ENCODE data around the gene CASTOR1.
"Not testable (repeated sequence)": the region's sequence is repeated elsewhere in the genome, so short reads cannot be mapped to it uniquely, and the experiment has no call there.

CASTOR1 gene

GRCh38 chr22:30289141-30289979 lies at the start of gene CASTOR1:
TSS of gene CASTOR1 (minus strand) at chr22:30289505. CDS start at chr22:30289497, 8 bp downstream.
- peak; percentile 81 to 83 for DNase-seq

GRCh38 chr22:30338802-30339201 lies 49.5 kb upstream of the CASTOR1 start:
- DNase-seq: no peak

DNA sequence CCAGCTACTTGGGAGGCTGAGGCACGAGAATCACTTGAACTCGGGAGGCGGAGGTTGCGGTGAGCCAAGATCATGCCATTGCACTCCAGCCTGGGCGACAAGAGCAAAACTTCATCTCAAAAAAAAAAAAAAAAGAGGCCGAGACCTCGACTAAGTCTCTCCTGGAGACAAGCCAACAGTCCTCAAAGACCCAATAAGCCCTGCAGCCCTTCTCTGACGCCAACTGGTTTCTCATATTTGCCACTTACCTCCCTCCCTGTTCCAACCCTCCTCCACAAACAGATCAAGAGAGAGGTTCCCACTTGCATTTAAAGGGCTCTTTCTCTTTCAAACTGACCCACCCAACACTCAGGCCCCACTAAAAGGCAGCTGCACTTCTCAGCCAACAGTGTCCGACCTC lies 49.0 kb upstream of the CASTOR1 start:
- not testable (repeated sequence) for DNase-seq

DNA sequence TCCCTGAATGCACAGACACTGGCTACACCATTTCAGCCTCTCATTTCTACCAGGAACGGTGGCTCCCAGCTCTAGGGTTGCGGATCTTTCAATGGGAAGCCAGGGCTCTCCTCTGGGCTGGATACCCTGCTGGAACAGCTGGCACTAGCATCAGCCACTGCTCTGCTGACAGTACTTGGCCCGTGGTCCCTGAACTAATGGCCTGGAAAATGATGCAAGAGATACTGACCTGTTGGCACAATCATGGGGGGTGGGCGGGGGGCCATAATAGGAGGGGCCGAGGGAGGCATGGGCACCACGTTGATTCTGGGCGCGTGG lies 48.1 kb upstream of the CASTOR1 start:
- DNase-seq: no peak

- no peak for DNase-seq
Observed at GRCh38 chr22:30336752-30337460, 47.6 kb upstream of the CASTOR1 start.

DNA sequence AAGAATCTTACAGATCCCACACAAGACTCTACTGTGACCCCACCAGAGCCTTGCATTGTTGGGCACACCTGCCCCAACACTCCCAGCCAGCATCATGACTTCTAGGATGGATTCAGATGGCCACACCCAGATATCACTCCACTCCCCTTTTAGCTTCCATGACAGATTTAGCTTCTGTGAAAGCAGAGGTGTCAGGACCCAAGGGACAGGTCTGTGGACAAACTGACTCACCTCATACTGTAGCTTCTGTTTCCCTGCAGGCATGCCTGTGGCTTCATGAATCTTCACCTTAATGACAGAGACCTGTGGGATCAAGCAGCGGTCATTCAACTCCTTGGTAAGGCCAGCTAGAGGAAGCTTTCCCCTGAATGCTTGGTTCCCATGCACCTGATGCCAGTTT lies 45.9 kb upstream of the CASTOR1 start:
- no peak for DNase-seq

DNA sequence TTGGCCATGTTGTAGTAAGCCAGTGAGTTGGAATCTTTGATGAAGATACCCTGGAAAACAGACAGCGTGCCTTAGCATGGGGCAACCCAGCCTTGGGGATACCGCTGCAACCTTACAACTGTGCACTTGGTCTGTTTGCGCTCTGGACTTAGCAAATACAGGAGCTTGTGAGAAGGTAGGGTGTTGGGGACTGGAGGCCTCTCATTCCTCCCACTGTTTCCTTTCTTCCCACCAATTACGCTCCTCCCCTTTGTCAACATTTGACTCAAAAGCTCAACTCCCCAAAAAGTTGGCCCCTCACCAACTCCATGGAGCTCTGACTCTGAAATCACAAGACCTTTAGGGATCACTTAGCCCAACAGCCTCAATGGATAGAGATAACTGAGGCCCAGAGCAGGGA lies 45.3 kb upstream of the CASTOR1 start:
- DNase-seq: no peak

DNA sequence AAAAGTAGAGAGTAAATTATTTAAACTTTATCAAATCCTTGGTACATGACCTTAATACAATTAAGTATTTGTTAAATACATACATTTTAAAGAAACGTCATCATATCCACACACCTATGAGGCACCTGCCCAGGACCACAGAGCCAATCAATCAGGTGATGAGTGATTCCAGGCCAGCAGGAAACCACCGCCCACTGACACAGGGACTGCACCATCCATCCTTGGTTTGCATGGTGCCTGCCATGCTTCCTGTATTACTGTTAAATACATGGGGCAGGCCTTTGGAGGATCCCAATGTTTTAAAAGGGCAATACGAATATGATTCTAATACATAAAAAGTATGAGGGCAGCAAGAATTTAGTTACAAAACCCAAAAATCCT lies 44.4 kb upstream of the CASTOR1 start:
- DNase-seq: no peak

- DNase-seq: no peak
Observed at GRCh38 chr22:30332994-30333706, 43.8 kb upstream of the CASTOR1 start.

DNA sequence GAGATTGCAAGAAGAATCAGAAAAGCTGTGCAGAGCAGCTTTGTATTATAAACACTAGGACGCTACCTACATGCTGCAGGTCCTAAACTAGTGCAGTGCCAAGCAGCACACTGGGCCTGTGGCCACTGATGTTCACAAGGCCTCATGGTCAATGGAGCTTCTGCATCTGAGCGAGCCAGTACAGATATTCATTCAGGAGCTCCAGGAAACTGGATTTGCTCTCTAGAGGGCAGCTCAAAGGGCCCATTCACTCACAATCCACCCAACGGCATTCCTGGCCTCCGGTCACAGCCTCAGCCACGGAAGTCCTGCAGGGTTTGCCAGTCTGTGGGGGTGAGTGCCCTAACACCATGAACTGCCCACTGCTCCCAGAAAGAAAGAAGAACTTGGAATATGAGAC lies 43.2 kb upstream of the CASTOR1 start:
- no peak for DNase-seq

DNA sequence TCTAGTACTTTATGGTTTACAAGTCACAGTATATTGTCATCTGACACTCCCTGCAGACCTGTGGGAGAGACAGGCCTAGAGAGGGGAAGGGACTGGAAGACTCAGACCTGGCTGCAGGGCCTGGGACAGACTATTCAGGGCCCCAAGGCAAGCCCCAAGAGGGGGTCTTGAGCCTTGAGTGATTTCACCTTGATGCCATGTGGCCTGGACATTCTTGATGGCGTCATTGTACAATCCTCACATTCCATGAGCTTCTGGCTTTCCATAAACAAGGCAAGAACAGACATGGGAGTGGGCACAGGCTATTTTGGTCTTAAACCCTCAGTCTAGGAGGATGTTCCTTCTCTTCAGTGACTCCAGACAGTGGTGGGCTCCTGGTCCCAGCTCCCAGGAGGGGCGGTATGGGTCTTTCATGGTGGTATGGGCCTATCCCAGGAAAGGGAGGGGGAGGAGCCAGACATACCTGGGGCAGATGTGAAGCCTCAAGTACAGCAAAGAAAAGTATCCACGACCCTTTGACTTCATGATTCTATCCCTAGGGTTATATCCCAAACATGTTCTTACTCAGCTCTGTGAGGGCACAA lies 39.3 kb upstream of the CASTOR1 start:
- no peak for DNase-seq

DNA sequence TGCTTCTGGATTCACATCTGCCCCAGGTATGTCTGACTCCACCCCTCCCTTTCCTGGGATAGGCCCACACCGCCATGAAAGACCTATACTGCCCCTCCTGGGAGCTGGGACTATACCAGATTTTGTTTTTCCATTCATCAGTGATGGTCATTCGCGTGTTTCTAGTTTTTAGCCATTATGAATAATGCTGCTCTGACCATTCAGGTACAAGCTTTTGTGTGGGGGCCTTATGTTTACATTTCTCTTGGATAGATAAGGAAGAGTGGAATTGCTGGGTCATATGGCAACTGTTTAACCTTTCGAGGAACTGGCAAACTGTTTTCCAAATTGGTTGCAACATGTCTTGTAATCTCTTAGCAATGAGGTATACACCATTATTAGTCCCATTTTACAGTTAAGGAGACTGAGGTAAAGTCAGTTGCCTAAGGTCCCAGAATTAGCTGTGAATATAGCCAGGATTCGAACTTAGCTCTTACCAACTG lies 38.6 kb upstream of the CASTOR1 start:
- DNase-seq: no peak

- peak; percentile 88 to 91 for DNase-seq
Observed at GRCh38 chr22:30326706-30327362, 37.5 kb upstream of the CASTOR1 start, which contains the start of gene TBC1D10A. TSS of gene TBC1D10A (minus strand) at chr22:30326941. CDS start at chr22:30326881, 60 bp downstream.

DNA sequence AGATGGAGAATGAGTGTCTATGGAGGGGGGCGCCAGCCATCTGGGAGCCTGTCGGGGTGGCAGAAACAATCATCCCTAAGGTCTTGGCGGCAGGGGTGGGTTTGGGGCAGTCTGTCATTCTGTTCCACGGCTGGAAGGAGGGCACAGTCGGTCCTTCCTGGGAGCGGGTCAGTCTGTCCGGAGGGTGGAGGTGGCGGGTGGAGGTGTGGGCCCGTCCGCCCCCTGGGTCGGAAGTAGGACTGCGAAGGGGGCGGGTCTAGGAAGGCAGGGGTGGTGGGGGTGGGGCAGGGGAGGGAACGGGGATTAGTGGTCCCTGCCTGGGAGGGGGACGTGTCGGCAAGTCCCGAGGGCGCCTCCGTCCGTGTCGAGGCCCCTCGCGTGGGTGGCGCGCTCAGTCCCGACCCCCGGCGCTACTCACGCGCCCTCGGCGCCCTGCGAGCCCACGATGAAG lies 37.0 kb upstream of the CASTOR1 start:
- DNase-seq: no peak

- no peak for DNase-seq
Observed at GRCh38 chr22:30325724-30326254, 36.5 kb upstream of the CASTOR1 start.

DNA sequence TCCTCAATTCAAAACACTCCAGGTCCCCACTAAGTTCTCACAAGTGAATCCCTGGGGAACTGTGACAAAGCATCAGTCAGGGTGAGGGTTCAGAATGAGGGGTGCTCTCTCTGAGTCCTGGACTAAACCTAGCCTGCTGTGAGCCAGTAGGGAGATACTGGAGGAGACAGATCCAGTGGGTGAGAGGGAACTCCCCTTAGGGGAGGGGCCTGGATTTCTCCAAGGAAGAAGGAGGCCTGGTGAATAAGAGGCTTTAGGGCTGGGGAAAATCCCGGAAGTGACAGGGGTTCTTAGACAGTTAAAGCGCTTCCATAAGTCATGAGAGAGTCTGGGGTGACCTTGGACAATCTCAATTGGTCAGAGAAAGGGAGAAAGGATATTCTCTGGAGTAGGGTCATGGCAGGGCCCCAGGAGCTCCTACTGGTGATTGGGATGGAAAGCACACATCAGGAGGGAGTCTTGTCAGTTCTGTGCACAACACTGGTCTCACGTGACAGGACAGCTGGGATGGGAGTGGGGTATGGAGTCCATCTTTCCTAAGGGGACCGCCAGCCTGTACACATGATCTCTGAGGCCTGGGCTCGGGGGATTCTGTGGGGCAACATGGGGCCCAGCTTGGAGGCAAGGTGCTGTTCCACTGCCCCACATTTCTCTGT lies 35.9 kb upstream of the CASTOR1 start:
- DNase-seq: no peak

- no peak for DNase-seq
Observed at GRCh38 chr22:30324014-30324730, 34.9 kb upstream of the CASTOR1 start.

GRCh38 chr22:30323246-30323645 lies 33.9 kb upstream of the CASTOR1 start:
- DNase-seq: no peak

GRCh38 chr22:30321461-30321860 lies 32.2 kb upstream of the CASTOR1 start:
- DNase-seq: no peak

- no peak for DNase-seq
Observed at GRCh38 chr22:30320021-30320556, 30.8 kb upstream of the CASTOR1 start.

All from activated CD4-positive, alpha-beta T cell treated with anti-CD3 and anti-CD28 coated beads, Interleukin-2, amount 50 U/mL, for 4 hours (primary cell).